OCI-LY7 (cell line): ENCODE results near the gene SPON1. TPM values are rescaled to one million over a fixed set of nuclear protein-coding genes. Genes with fewer than 3 reads are reported as not detected.
"Not testable (repeated sequence)": the region's sequence is repeated elsewhere in the genome, so short reads cannot be mapped to it uniquely, and the experiment has no call there.

Experiments
- BruUV-seq: library from RNA; stranded (reverse); fragments of 400-500 nt; replicated peaks from 2 replicates; lab custom pipeline; 2021; lab: Mats Ljungman, UMichigan
- CTCF ChIA-PET: fragments of 300-600 bp; sonication (Branson Sonifier 250); formaldehyde crosslinking; loops from one replicate; lab custom pipeline; 2022; ENCODE audit warnings: antibody characterized with exemption; ENCODE audit not compliant: unreplicated experiment; lab: Charles Lee
- POLR2A ChIA-PET: fragments of 300-600 bp; sonication (Branson Sonifier 250); formaldehyde crosslinking; loops from one replicate; lab custom pipeline; 2022; ENCODE audit warnings: antibody characterized with exemption; lab: Charles Lee
- DNase-seq: peaks from one replicate; pipeline ENCODE4 v3.0.0-alpha.2; 2015; ENCODE audit warnings: low spot score
- H2AFZ ChIP-seq: fragments of 200-600 bp; sonication (generic), shearing (Covaris generic); 2 replicates; pipeline ENCODE4 v1.6.1; 2014; ENCODE audit warnings: mild to moderate bottlenecking, antibody characterized with exemption, low read length, moderate library complexity
- H3K27ac ChIP-seq: fragments of 200-600 bp; sonication (generic); 2 replicates; pipeline ENCODE4 v1.5.1; 2014; ENCODE audit warnings: mixed run types, low read depth, mild to moderate bottlenecking, moderate library complexity, low read length, inconsistent platforms; ENCODE audit not compliant: poor library complexity, severe bottlenecking
- H3K36me3 ChIP-seq: fragments of 200-600 bp; sonication (generic); 2 replicates; pipeline ENCODE4 v1.6.1; 2014; ENCODE audit warnings: mild to moderate bottlenecking, antibody characterized with exemption, low read length, moderate library complexity, mixed read lengths; ENCODE audit not compliant: insufficient read depth
- H3K4me1 ChIP-seq: fragments of 200-600 bp; sonication (generic); 2 replicates; pipeline ENCODE4 v1.5.1; 2014; ENCODE audit warnings: mild to moderate bottlenecking, low read length; ENCODE audit not compliant: insufficient read depth, poor library complexity, severe bottlenecking
- H3K4me2 ChIP-seq: fragments of 200-600 bp; sonication (generic); 2 replicates; pipeline ENCODE4 v1.6.1; 2014; ENCODE audit warnings: mild to moderate bottlenecking, low read length
- H3K4me3 ChIP-seq: fragments of 200-600 bp; sonication (generic); 2 replicates; pipeline ENCODE4 v1.5.1; 2014; ENCODE audit warnings: mild to moderate bottlenecking, low read depth, low read length; ENCODE audit not compliant: poor library complexity, severe bottlenecking
- H3K79me2 ChIP-seq: fragments of 200-600 bp; sonication (generic); 2 replicates; pipeline ENCODE4 v1.6.1; 2016; ENCODE audit warnings: low read depth, mild to moderate bottlenecking, low read length, moderate library complexity, mixed read lengths; ENCODE audit not compliant: insufficient read depth
- H3K9me2 ChIP-seq: fragments of 200-600 bp; sonication (generic); 2 replicates; pipeline ENCODE4 v1.6.1; 2016; ENCODE audit warnings: mild to moderate bottlenecking, low read length, mixed read lengths; ENCODE audit not compliant: insufficient read depth
- H3K9me3 ChIP-seq: fragments of 200-600 bp; sonication (generic); 2 replicates; pipeline ENCODE4 v1.6.1; 2014; ENCODE audit warnings: mild to moderate bottlenecking, mixed run types, low read length, mixed read lengths
- H4K20me1 ChIP-seq: fragments of 200-600 bp; sonication (generic); 2 replicates; pipeline ENCODE4 v1.6.1; 2014; ENCODE audit warnings: mild to moderate bottlenecking, antibody characterized with exemption, low read length, moderate library complexity, mixed read lengths; ENCODE audit not compliant: insufficient read depth
- EZH2phosphoT487 ChIP-seq: fragments of 200-600 bp; sonication (generic); IDR thresholded peaks from 2 replicates; pipeline ENCODE4 v1.6.1; 2018; ENCODE audit warnings: low read depth, borderline replicate concordance, mild to moderate bottlenecking, mixed run types, antibody characterized with exemption, low read length, moderate library complexity, mixed read lengths
- intact Hi-C: fragments of 100-400 bp; cut with micrococcal nuclease; formaldehyde crosslinking; loops from one replicate; pipeline ENCODE4 v1.10.0; 2022; ENCODE audit not compliant: unreplicated experiment
- total RNA-seq, 2 experiments: library from RNA; depleted of rRNA in 1 of 2; stranded (reverse); fragments of >200 nt in 1 of 2; shearing (Covaris generic) in 1 of 2; gene quantifications; 2 replicates each; pipeline ENCODE4 v1.2.3, GENCODE V29; 2014 to 2022
- TF ChIP-seq, protein P1 (sequence below): fragments of 200-600 bp; sonication (generic); conservative IDR thresholded peaks from 2 replicates; pipeline ENCODE4 v1.5.1; 2014; ENCODE audit warnings: mild to moderate bottlenecking, antibody characterized with exemption, low read length, moderate library complexity, mixed read lengths

The SPON1 gene
- total RNA-seq, 2 experiments from 2014 or later: 0.38 TPM; not detected in 1

- no peak for DNase-seq
- Histone ChIP-seq H3K4me2 (no peak overlapping the region), H3K9me2 (no peaks in the 10 kb centered on the region), H3K4me3 (no peak overlapping the region), H3K9me3 (no peaks in the 10 kb centered on the region), H3K27ac (no peak overlapping the region), H3K4me1 (no peaks in the 10 kb centered on the region), H3K36me3 (no peaks in the 10 kb centered on the region), H2AFZ (no peak overlapping the region), H3K79me2 (no peaks in the 10 kb centered on the region), H4K20me1 (no peaks in the 10 kb centered on the region)
- BruUV-seq: no TSS peak
- intact Hi-C loops: no loop called here
- CTCF ChIA-PET: no interaction called here
- TF ChIP-seq, protein P1, sequence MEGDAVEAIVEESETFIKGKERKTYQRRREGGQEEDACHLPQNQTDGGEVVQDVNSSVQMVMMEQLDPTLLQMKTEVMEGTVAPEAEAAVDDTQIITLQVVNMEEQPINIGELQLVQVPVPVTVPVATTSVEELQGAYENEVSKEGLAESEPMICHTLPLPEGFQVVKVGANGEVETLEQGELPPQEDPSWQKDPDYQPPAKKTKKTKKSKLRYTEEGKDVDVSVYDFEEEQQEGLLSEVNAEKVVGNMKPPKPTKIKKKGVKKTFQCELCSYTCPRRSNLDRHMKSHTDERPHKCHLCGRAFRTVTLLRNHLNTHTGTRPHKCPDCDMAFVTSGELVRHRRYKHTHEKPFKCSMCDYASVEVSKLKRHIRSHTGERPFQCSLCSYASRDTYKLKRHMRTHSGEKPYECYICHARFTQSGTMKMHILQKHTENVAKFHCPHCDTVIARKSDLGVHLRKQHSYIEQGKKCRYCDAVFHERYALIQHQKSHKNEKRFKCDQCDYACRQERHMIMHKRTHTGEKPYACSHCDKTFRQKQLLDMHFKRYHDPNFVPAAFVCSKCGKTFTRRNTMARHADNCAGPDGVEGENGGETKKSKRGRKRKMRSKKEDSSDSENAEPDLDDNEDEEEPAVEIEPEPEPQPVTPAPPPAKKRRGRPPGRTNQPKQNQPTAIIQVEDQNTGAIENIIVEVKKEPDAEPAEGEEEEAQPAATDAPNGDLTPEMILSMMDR: no peak
- no peak for TF ChIP-seq EZH2phosphoT487
- POLR2A ChIA-PET: no interaction called here
These were observed 311.4 kb downstream of the SPON1 start for GRCh38 chr11:14273895-14274294.

- H3K9me3 ChIP-seq: no peaks in the 10 kb centered on the region
- H3K9me2 ChIP-seq: no peaks in the 10 kb centered on the region
- no peak overlapping the region for H3K27ac ChIP-seq
- H4K20me1 ChIP-seq: no peaks in the 10 kb centered on the region
- no peaks in the 10 kb centered on the region for H3K4me1 ChIP-seq
- no peaks in the 10 kb centered on the region for H3K79me2 ChIP-seq
- ChIA-PET POLR2A (interaction anchor here (0.6 to 1.0 kb wide), 2 partner anchors 71 to 164 kb away, joined by 3 read pairs; no protein-coding TSS in a partner anchor), CTCF (no interaction called here)
- no peak overlapping the region for H3K4me2 ChIP-seq
- H3K36me3 ChIP-seq: no peaks in the 10 kb centered on the region
- H3K4me3 ChIP-seq: no peak overlapping the region
- no peak overlapping the region for H2AFZ ChIP-seq
- TF ChIP-seq, protein P1: no peak
- no peak for TF ChIP-seq EZH2phosphoT487
- no TSS peak for BruUV-seq
- DNase-seq: no peak
- intact Hi-C loops: no loop called here
These were observed 312.6 kb downstream of the SPON1 start for GRCh38 chr11:14275076-14275475.

- POLR2A ChIA-PET, H3K4me2 ChIP-seq, intact Hi-C loops, H2AFZ ChIP-seq, H3K79me2 ChIP-seq, H3K27ac ChIP-seq, BruUV-seq, DNase-seq, H3K4me3 ChIP-seq, H3K9me2 ChIP-seq, H4K20me1 ChIP-seq, H3K36me3 ChIP-seq, H3K9me3 ChIP-seq, H3K4me1 ChIP-seq, CTCF ChIA-PET: not testable (repeated sequence)
These were observed 316.3 kb downstream of the SPON1 start for GRCh38 chr11:14278869-14279268.
